Neuronal stem cell (in vitro differentiated cells): ENCODE results near the gene PLAAT1. TPM values are rescaled to one million over a fixed set of nuclear protein-coding genes. Genes with fewer than 3 reads are reported as not detected.

Experiments
- DNase-seq: peaks from one replicate; pipeline ENCODE4 v3.0.0-alpha.2; 2013; ENCODE audit warnings: low spot score
- H2AFZ ChIP-seq: one replicate; pipeline ENCODE4 v1.6.1; 2013; ENCODE audit warnings: mild to moderate bottlenecking, low read length, inconsistent platforms
- H2AK5ac ChIP-seq: 2 replicates; pipeline ENCODE4 v1.6.1; 2013; ENCODE audit warnings: low read depth, mild to moderate bottlenecking, inconsistent platforms, low read length, moderate library complexity, mixed read lengths
- H2BK120ac ChIP-seq: 2 replicates; pipeline ENCODE4 v1.6.1; 2013; ENCODE audit warnings: low read depth, mild to moderate bottlenecking, inconsistent platforms, low read length, moderate library complexity, mixed read lengths
- H2BK12ac ChIP-seq: one replicate; pipeline ENCODE4 v1.6.1; 2013; ENCODE audit warnings: low read length, inconsistent platforms
- H2BK15ac ChIP-seq: 2 replicates; pipeline ENCODE4 v1.6.1; 2013; ENCODE audit warnings: mild to moderate bottlenecking, low read length, inconsistent platforms, mixed read lengths
- H2BK5ac ChIP-seq: one replicate; pipeline ENCODE4 v1.6.1; 2013; ENCODE audit warnings: inconsistent platforms, mild to moderate bottlenecking, low read length, moderate library complexity
- H3K14ac ChIP-seq: one replicate; pipeline ENCODE4 v1.6.1; 2013; ENCODE audit warnings: low read length, inconsistent platforms
- H3K18ac ChIP-seq: 2 replicates; pipeline ENCODE4 v1.6.1; 2013; ENCODE audit warnings: low read length, inconsistent platforms
- H3K23ac ChIP-seq: 2 replicates; pipeline ENCODE4 v1.6.1; 2013; ENCODE audit warnings: low read depth, mild to moderate bottlenecking, mixed read lengths, low read length, inconsistent platforms; ENCODE audit not compliant: poor library complexity
- H3K27ac ChIP-seq: replicated peaks from 3 replicates; pipeline ENCODE4 v1.5.1; 2013; ENCODE audit warnings: low read length, inconsistent platforms
- H3K27me3 ChIP-seq, 3 experiments: 2 replicates each; pipeline ENCODE4 v1.6.1; 2013; ENCODE audit warnings: low read length in 3 of 3, mild to moderate bottlenecking in 2 of 3, inconsistent platforms in 1 of 3, low read depth in 1 of 3, mixed read lengths in 1 of 3, moderate library complexity in 1 of 3; ENCODE audit not compliant: control insufficient read depth in 3 of 3, insufficient read depth in 3 of 3
- H3K36me3 ChIP-seq, 2 donors: replicated peaks in 1 of 2; 2 replicates each; pipeline ENCODE4 v1.6.1; 2013; ENCODE audit warnings: low read length in 2 of 2; ENCODE audit not compliant: control insufficient read depth in 2 of 2, insufficient read depth in 2 of 2
- H3K4ac ChIP-seq: 2 replicates; pipeline ENCODE4 v1.6.1; 2013; ENCODE audit warnings: inconsistent platforms, mild to moderate bottlenecking, low read length, moderate library complexity
- H3K4me1 ChIP-seq, 2 donors: 1 replicate in 1 of 2; 2 replicates in 1 of 2; pipeline ENCODE4 v1.6.1; 2013; ENCODE audit warnings: low read length in 2 of 2, low read depth in 1 of 2; ENCODE audit not compliant: control insufficient read depth in 2 of 2, insufficient read depth in 1 of 2
- H3K4me2 ChIP-seq: one replicate; pipeline ENCODE4 v1.6.1; 2013; ENCODE audit warnings: mild to moderate bottlenecking, low read length, inconsistent platforms; ENCODE audit not compliant: insufficient read depth, poor library complexity, severe bottlenecking
- H3K4me3 ChIP-seq, 2 donors: 2 replicates each; pipeline ENCODE4 v1.5.1; 2013; ENCODE audit warnings: low read length in 2 of 2, mild to moderate bottlenecking in 2 of 2, inconsistent platforms in 1 of 2, moderate library complexity in 1 of 2
- H3K79me1 ChIP-seq: one replicate; pipeline ENCODE4 v1.6.1; 2013; ENCODE audit warnings: low read depth, mild to moderate bottlenecking, inconsistent platforms, low read length, moderate library complexity
- H3K9ac ChIP-seq: one replicate; pipeline ENCODE4 v1.6.1; 2013; ENCODE audit warnings: mild to moderate bottlenecking, low read depth, low read length, inconsistent platforms; ENCODE audit not compliant: poor library complexity
- H3K9me3 ChIP-seq, 2 donors: replicated peaks in 1 of 2; 2 replicates each; pipeline versions ENCODE3 to v1.6.1; 2013; ENCODE audit warnings: low read length in 2 of 2, mild to moderate bottlenecking in 2 of 2, inconsistent platforms in 1 of 2, low read depth in 1 of 2, mixed read lengths in 1 of 2, moderate library complexity in 1 of 2; ENCODE audit not compliant: control insufficient read depth in 2 of 2, insufficient read depth in 1 of 2
- H4K8ac ChIP-seq: one replicate; pipeline ENCODE4 v1.6.1; 2013; ENCODE audit warnings: low read depth, mild to moderate bottlenecking, inconsistent platforms, low read length, moderate library complexity
- H4K91ac ChIP-seq: one replicate; pipeline ENCODE4 v1.6.1; 2013; ENCODE audit warnings: low read length, low read depth, mild to moderate bottlenecking, inconsistent platforms; ENCODE audit not compliant: poor library complexity
- WGBS, 2 donors: extraction: QIAGEN DNeasy Blood & Tissue Kit; methylation state at CpG; one replicate each; pipeline ENCODE4 v1.1.7; 2013; ENCODE audit warnings: missing lambda C conversion rate in 2 of 2, mixed read lengths in 1 of 2; ENCODE audit not compliant: insufficient read length in 2 of 2, insufficient replicate concordance in 1 of 2; ENCODE audit errors: extremely low coverage in 2 of 2; 5-methylcytosine and 5-hydroxymethylcytosine counted together
- polyA plus RNA-seq, 2 experiments: library from polyadenylated mRNA; stranded (reverse); fragments of 200-250 nt; gene quantifications; one replicate each; pipeline ENCODE4 v1.2.3, GENCODE V29; 2013

Gene PLAAT1
- polyA plus RNA-seq (2013, experiment 1 of 2), result 2.5 TPM
- polyA plus RNA-seq (2013, experiment 2 of 2), result 2.7 TPM

- peak within 1 kb of the TSS; percentile 78 for H3K23ac ChIP-seq
- H2AK5ac ChIP-seq, result no peak within 1 kb of the TSS
- H3K27me3 ChIP-seq, result peaks cover 0 to 37% (median 11%) of the 10 kb centered on the region in 3 experiments
- DNase-seq, result peak; percentile 57
- H3K36me3 ChIP-seq, result no peaks in the 10 kb centered on the region
- H3K4me1 ChIP-seq, result peaks cover 0 to 3% of the 10 kb centered on the region in 2 donors
- H4K8ac ChIP-seq, result peak within 1 kb of the TSS; percentile 55
- H3K9me3 ChIP-seq, result no peaks in the 10 kb centered on the region
- no peak within 1 kb of the TSS for H2BK12ac ChIP-seq
- H4K91ac ChIP-seq, result no peak within 1 kb of the TSS
- peak within 1 kb of the TSS; percentile 91 for H2BK15ac ChIP-seq
- H3K4ac ChIP-seq, result peak within 1 kb of the TSS; percentile 25
- H3K9ac ChIP-seq, result peak within 1 kb of the TSS; percentile 37
- H3K79me1 ChIP-seq, result no peaks in the 10 kb centered on the region
- peak within 1 kb of the TSS; percentile 93 for H3K18ac ChIP-seq
- H2AFZ ChIP-seq, result peak within 1 kb of the TSS; percentile 96
- H2BK120ac ChIP-seq, result peak within 1 kb of the TSS; percentile 95
- peak within 1 kb of the TSS; percentile 91 for H3K14ac ChIP-seq
- H3K27ac ChIP-seq, result peak within 1 kb of the TSS; percentile 25
- H2BK5ac ChIP-seq, result peak within 1 kb of the TSS; percentile 82
- peak within 1 kb of the TSS; percentile 91 for H3K4me2 ChIP-seq
- H3K4me3 ChIP-seq, result peak within 1 kb of the TSS; percentile 53 to 91
- no CpG with 5 or more reads among the region's 93 CpGs for WGBS, 2 donors
Observed at GRCh38 chr3:193240850-193241706, at the start of gene PLAAT1. Gene PLAAT1 (plus strand): TSS chr3:193241222. CDS start chr3:193255651, 14,429 bp downstream.

GRCh38 chr3:193194371-193194770 lies 46.7 kb upstream of the PLAAT1 start:
- no peak overlapping the region for H3K18ac ChIP-seq
- H3K9ac ChIP-seq, result no peak overlapping the region
- H2BK120ac ChIP-seq, result no peak overlapping the region
- H2BK12ac ChIP-seq, result no peak overlapping the region
- H3K79me1 ChIP-seq, result no peaks in the 10 kb centered on the region
- no peak overlapping the region for H2BK5ac ChIP-seq
- H3K4me1 ChIP-seq, result no peaks in the 10 kb centered on the region
- no peaks in the 10 kb centered on the region for H3K36me3 ChIP-seq
- H3K14ac ChIP-seq, result no peak overlapping the region
- H4K8ac ChIP-seq, result no peak overlapping the region
- H3K9me3 ChIP-seq, result no peaks in the 10 kb centered on the region
- no peak overlapping the region for H3K4me2 ChIP-seq
- no peak overlapping the region for H2BK15ac ChIP-seq
- no peak overlapping the region for H3K27ac ChIP-seq
- no peak overlapping the region for H2AFZ ChIP-seq
- H3K4me3 ChIP-seq, result no peak overlapping the region
- H2AK5ac ChIP-seq, result no peak overlapping the region
- no peak overlapping the region for H4K91ac ChIP-seq
- no peak overlapping the region for H3K4ac ChIP-seq
- WGBS, 2 donors, result no CpG with 5 or more reads among the region's 3 CpGs
- no peak for DNase-seq
- H3K23ac ChIP-seq, result no peak overlapping the region
- no peaks in the 10 kb centered on the region for H3K27me3 ChIP-seq

GRCh38 chr3:193196746-193197145 lies 44.3 kb upstream of the PLAAT1 start:
- H2AFZ ChIP-seq, result no peak overlapping the region
- no peak overlapping the region for H4K91ac ChIP-seq
- H3K9me3 ChIP-seq, result no peaks in the 10 kb centered on the region
- no peak overlapping the region for H2BK5ac ChIP-seq
- H3K79me1 ChIP-seq, result no peaks in the 10 kb centered on the region
- no peaks in the 10 kb centered on the region for H3K27me3 ChIP-seq
- DNase-seq, result no peak
- H2BK15ac ChIP-seq, result no peak overlapping the region
- H3K4me3 ChIP-seq, result no peak overlapping the region
- no peak overlapping the region for H3K14ac ChIP-seq
- no peak overlapping the region for H3K27ac ChIP-seq
- no peak overlapping the region for H4K8ac ChIP-seq
- no peak overlapping the region for H2BK12ac ChIP-seq
- H3K4ac ChIP-seq, result no peak overlapping the region
- H2BK120ac ChIP-seq, result no peak overlapping the region
- no peak overlapping the region for H3K9ac ChIP-seq
- no peaks in the 10 kb centered on the region for H3K4me1 ChIP-seq
- H3K23ac ChIP-seq, result no peak overlapping the region
- H2AK5ac ChIP-seq, result no peak overlapping the region
- no peaks in the 10 kb centered on the region for H3K36me3 ChIP-seq
- no CpG with 5 or more reads among the region's 2 CpGs for WGBS, 2 donors
- H3K18ac ChIP-seq, result no peak overlapping the region
- no peak overlapping the region for H3K4me2 ChIP-seq
